Mucosa of gallbladder (tissue), 1 donor: ENCODE results near the gene EHD2. TPM values are rescaled to one million over a fixed set of nuclear protein-coding genes. Genes with fewer than 3 reads are reported as not detected.
A peak's percentile ranks its signal among the peaks of the same experiment; 100 is the strongest.
"Not testable (repeated sequence)": the region's sequence is repeated elsewhere in the genome, so short reads cannot be mapped to it uniquely, and the experiment has no call there.

Experiments used
- DNase-seq: peaks from one replicate; pipeline ENCODE4 v3.0.0-alpha.2; 2020; ENCODE audit warnings: low spot score
- total RNA-seq: library from RNA; stranded (reverse); gene quantifications from one replicate; pipeline ENCODE4 v1.2.1, GENCODE V29; 2021
- donor health status: DM: no; HTN: no; CAD: no.

The EHD2 gene, protein sequence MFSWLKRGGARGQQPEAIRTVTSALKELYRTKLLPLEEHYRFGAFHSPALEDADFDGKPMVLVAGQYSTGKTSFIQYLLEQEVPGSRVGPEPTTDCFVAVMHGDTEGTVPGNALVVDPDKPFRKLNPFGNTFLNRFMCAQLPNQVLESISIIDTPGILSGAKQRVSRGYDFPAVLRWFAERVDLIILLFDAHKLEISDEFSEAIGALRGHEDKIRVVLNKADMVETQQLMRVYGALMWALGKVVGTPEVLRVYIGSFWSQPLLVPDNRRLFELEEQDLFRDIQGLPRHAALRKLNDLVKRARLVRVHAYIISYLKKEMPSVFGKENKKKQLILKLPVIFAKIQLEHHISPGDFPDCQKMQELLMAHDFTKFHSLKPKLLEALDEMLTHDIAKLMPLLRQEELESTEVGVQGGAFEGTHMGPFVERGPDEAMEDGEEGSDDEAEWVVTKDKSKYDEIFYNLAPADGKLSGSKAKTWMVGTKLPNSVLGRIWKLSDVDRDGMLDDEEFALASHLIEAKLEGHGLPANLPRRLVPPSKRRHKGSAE
- 81.2 TPM for total RNA-seq

DNA sequence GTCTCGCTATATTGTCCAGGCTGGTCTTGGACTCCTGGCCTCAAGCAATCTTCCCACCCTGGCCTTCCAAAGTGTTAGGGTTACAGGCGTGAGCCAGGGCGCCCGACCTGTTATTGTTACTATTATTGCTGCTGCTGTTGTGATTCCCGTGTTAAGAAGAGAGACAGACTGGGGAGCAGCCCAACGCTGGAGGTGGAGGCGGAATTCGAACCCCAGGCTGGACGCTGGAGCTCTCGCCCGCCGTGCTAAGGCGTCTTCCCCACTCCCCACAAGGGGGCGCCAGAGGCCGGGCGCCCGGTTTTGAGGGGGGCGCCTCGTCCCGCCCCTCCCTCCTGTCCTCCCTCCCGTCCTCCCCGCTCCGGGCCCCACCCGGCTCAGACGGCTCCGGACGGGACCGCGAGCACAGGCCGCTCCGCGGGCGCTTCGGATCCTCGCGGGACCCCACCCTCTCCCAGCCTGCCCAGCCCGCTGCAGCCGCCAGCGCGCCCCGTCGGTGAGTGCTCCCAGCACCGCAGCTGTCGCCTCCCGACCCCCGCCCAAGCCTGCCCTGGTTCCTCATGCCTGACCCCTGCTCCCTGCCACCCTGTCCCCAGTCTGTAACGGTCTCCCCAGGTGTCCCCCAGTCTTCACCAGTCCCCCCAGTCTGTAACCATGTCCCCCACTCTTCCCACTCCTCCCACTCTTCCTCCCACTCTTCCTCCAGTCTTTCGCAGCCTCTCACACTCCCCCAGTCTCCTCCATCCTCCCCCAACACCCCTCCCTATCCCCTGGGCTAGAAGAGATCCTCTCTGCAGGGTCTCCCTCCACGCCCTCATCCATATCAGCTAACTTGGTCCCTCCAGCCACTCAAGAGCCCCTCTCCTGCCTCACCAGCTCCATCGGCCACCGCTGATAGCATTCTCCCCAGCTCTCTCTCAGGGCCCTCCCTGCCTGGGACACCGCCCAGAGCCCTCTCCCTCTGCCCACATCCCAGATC lies at the start of gene EHD2:
EHD2 (plus strand) TSS at position 377 of the 976 bp plus-strand sequence. CDS start 3,191 bp downstream, outside the sequence.
- DNase-seq = peak; percentile 55

DNA sequence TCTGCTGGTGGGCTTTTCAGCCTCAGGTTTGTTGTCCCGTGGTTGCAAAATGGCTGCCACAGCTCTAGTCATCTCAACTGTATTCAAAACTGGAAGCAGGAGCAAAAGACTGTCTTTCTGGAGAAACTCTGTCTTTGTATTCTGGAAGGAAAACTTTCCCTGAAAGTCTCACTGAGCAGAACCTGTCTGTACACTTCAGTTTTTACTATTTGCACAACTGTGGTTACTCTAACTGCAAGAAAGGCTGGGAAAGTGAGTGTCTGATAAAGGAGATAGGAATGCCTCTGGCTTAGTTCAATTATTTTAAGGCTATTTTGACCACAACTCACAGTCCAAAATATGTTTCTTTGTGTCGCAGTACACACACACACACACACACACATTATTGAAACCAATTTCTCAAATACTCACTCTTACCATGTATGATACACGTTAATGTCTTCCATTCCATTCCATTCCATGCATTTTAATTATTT lies 49.7 kb upstream of the EHD2 start:
- no peak for DNase-seq

DNA sequence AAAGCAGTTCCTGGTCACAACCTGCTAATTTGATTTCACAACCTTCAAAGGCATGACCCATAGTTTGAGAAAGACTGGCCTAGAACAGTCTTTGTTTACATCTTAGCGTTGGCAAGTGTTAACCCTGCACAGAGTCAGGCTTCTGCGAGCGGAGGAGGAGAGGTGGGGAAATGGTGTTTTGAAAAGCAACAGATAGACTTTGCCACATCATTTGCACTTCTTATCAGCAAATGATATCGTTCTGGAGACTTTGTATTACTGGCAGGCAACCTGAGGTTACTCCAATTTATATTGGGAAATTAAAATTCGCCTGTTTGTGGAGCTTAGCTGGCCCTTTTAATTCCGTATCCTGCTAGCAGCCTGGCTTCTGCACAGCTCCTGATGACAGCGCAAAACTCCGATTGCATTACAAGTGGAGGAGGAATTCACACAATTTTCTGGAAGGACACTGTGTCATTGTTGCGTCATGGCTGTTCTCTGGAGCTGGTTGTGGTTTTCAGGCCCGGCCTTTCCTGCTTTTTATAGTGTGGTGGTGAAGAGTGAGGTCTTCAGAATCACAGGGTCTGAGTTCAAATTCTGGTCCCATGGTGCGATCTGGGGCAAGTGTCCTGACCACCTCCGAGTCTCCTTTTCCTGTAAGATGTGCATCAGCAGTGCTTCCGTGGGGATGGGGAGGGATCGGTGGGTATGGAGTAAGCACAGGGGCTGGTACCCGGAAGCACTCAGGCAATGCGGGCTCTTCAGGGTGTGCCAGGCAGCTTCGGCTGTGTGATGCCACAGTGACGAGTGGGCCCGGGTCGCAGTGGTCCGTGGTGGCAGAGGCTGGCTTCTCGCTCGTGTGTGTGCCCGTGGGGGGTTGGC lies 49.1 kb upstream of the EHD2 start:
- DNase-seq = peak; percentile 86

DNA sequence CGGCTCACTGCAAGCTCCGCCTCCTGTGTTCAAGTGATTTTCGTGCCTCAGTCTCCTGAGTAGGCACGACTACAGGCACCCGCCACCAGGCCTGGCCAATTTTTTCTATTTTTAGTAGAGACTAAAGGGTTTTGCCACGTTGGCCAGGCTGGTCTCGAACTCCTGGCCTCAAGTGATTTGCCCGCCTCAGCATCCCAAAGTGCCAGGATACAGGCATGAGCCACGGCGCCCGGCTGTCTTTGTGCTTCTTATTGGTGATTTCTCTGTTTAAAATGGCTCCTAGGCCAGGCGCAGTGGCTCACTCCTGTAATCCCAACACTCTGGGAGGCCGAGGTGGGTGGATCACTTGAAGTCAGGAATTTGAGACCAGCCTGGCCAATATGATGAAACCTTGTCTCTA lies 44.7 kb upstream of the EHD2 start:
- not testable (repeated sequence) for DNase-seq

DNA sequence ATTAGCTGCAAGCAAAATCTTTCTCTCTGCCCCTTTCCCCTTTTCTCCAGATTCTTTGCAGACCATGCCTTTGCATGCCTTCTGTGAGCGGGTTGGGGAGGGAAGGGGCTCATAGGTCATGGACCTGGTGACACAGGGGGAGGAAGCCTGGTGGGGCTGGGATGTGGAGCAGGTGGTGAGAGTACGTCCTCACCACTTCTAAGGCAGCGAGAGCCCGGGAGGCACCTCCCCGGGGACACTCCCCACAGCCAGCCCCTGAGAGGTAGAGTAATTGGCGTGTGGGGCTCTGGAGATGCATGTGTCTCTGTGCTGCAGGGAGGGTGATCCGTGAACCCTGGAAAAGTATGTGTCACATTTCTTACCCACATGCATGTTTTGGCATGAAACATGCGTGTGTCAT lies 42.5 kb upstream of the EHD2 start:
- DNase-seq = no peak

DNA sequence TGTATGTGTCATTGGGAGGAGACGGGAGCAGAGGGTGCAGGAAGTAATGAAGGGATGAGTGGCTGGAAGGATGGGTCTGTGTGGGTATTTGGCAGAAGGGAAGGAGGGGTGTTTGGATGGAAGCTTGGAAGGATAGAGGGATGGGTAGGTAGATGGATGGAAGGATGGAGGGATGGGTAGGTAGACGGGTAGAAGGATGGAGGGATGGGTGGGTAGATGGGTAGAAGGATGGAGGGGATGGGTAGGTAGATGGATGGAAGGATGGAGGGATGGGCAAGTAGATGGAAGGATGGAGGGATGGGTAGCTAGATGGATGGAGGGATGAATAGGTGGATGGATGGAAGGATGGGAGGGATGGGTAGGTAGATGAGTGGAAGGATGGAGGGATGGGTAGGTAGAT lies 41.7 kb upstream of the EHD2 start:
- no peak for DNase-seq

DNA sequence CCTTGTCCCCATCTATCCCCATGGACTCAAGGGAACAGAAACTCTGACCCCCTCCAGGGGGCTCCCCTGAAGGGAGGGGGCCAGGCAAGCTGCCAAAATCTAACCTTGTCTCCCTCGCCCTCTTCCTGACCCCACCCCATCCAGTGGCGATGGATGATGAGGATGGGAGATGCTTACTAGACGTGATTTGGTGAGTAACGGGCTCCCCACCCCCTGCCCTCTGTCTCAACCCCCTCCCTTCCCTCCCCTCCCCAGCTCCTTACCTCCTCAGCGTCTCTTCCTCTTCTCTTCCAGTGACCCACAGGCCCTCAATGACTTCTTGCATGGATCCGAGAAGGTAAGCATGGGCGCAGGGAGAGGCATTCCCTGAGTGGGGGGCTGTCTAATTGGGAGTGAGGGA lies 39.8 kb upstream of the EHD2 start:
- no peak for DNase-seq

DNA sequence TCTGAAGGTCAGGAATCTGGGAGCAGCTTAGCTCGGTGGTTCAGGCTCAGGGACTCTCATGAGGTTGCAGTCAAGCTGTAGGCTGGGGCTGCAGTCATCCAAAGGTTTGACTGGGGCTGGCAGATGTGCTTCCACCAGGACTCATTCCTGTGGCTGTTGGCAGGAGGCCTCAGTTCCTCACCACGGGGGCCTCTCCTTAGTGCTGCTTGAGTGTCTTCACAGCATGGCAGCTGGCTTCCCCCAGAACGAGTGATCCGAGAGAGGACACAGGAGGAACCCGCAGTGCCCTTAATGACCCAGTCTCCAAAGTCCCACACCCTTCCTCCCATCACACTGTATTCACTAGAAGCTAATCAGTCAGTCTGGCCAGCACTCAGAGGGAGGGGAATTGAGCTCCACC lies 38.7 kb upstream of the EHD2 start:
- DNase-seq = no peak

DNA sequence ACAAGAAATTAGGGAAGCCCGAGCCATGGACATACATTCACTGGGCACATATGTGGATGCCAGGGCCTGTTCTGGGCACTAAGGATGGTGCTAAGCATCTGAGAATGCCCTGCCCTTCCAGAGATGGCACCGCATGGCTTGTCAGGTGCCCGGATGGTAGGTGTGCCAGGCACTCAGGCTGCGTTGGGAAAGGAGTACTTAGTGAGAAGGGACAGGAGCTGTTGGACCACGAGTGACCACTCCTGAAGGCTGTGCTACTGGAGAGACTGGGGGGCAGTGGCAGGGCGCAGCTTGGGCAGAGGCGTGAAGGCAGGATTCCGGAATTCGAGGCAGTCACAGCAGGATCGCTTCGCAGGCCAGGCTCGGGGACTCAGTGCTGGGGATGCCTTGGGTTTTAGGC lies 38.0 kb upstream of the EHD2 start:
- no peak for DNase-seq

DNA sequence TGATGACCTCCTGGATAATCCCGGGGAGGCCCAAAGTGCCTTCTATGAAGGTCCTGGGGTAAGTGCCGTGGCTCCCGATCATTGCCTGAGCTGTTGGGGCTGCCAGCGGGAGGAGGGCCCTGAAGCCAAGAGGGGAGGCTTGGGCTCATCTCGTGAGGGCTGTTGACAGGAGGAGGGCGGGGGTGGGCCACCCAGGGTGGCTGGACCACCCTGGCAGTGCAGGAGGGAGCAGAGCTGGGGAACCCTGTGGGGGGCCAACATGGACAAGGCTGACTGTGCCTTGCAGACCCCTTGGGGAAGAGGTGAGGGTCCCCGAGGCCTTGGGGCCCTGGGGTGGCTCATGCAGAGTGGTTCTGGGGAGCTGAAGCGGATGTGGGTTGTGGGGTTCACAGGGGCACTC lies 37.4 kb upstream of the EHD2 start:
- DNase-seq = no peak

DNA sequence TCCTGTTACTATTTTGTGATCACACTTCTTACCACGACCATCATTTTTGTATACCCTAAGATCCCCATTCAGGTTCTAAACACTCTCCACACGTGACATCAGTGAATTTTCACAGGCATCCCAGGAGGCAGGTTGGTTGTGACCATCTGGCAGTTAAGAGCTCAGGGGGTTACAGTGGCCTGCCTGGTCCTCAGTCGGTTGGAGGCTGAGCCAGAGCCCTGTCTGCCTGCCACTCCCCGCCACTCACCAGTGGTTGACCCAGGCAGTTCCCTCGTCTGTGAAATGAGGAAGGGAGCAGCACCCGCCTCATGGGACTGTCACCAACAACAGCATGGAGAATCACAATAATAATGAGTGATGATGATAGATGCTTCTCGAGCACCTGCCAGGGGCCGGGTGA lies 36.4 kb upstream of the EHD2 start:
- DNase-seq = no peak

DNA sequence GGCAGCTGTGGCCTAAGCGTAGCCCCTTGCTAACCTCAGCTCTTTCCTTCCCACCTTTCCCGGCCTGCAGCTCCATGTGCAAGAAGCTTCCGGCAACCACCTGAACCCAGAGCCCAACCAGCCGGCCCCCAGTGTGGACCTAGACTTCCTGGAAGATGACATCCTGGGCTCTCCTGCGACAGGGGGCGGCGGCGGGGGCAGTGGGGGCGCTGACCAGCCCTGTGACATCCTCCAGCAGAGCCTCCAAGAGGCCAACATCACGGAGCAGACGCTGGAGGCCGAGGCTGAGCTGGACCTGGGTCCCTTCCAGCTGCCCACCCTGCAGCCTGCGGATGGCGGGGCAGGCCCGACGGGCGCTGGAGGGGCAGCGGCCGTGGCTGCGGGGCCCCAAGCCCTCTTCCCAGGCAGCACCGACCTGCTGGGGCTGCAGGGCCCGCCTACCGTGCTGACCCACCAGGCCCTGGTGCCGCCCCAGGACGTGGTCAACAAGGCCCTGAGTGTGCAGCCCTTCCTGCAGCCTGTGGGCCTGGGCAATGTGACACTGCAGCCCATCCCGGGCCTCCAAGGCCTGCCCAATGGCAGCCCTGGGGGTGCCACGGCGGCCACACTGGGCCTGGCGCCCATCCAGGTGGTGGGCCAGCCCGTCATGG lies 33.8 kb upstream of the EHD2 start:
- DNase-seq = no peak

DNA sequence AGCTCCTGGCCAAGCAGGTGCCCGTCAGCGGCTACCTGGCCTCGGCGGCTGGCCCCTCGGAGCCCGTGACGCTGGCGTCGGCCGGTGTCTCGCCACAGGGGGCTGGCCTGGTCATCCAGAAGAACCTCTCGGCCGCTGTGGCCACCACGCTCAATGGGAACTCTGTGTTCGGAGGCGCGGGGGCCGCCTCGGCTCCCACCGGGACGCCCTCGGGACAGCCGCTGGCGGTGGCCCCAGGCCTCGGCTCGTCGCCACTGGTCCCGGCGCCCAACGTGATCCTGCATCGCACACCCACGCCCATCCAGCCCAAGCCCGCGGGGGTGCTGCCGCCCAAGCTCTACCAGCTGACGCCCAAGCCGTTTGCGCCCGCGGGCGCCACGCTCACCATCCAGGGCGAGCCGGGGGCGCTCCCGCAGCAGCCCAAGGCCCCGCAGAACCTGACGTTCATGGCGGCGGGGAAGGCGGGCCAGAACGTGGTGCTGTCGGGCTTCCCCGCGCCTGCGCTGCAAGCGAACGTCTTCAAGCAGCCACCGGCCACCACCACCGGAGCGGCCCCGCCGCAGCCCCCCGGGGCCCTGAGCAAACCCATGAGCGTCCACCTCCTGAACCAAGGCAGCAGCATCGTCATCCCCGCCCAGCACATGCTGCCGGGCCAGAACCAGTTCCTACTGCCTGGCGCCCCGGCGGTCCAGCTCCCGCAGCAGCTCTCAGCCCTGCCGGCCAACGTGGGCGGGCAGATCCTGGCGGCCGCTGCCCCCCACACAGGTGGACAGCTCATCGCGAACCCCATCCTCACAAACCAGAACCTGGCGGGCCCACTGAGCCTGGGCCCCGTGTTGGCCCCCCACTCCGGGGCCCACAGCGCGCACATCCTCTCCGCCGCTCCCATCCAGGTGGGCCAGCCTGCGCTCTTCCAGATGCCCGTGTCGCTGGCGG lies 33.0 kb upstream of the EHD2 start:
- DNase-seq = no peak

DNA sequence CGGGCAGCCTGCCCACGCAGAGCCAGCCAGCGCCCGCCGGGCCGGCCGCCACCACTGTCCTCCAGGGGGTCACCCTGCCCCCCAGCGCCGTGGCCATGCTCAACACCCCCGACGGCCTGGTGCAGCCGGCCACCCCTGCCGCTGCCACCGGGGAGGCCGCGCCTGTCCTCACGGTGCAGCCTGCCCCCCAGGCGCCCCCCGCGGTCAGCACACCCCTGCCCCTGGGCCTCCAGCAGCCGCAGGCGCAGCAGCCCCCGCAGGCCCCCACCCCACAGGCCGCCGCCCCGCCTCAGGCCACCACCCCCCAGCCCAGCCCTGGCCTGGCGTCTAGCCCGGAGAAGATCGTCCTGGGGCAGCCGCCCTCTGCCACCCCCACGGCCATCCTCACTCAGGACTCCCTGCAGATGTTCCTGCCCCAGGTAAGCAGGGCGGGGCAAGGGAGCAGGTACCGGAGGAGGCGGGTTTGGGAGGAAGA lies 32.3 kb upstream of the EHD2 start:
- DNase-seq = no peak

DNA sequence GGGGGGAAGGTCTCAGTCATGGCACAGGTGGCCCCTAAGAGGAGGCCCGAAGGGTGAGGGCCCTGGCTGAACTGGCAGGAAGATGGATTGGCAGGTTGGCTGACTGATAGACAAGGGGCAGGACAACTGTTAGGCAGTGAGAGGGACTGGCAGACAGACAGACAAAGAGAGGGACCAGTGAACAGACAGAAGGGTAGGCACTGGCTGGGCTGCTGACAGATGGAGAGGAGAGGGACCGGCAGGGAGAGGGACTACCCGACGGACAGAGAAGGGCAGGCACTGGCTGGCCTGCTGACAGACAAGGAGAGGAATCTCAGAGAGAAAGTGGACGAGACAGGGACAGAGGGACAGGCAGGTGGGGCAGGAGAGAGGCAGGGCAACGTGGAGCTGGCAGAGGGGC lies 31.8 kb upstream of the EHD2 start:
- DNase-seq = no peak

DNA sequence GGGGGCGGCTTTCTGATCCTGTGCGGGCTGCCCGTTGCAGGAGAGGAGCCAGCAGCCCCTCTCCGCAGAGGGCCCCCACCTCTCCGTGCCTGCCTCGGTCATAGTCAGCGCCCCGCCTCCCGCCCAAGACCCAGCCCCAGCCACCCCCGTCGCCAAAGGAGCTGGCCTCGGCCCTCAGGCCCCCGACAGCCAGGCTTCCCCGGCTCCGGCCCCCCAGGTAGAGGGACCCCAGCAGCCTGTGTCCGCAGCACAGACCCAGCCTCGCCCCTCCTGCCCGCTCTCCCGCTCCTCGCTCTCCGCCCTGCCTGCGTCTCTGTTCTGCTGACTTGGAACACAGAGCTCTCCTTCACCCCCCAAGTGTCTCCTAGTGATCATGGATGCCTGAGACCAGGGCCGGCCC lies 31.3 kb upstream of the EHD2 start:
- DNase-seq = no peak

DNA sequence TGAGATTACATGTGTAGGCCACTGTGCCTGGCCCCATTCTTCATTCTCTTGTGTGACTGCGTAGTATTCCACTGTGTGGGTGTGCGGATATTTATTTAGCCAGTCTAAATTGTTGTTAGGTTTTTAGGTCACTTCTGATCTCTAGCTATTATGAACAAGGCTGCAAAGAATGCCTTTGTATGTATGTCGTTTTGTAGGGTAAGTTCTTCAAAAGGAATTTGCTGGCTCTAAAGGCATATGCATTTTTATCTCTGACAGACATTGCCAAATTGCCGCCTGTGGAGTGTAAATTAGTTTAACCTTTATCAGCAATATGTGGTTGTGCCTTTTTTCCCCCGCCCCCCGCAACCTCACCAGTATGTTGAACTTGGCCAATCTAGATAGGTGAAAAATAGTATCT lies 30.3 kb upstream of the EHD2 start:
- DNase-seq = no peak

DNA sequence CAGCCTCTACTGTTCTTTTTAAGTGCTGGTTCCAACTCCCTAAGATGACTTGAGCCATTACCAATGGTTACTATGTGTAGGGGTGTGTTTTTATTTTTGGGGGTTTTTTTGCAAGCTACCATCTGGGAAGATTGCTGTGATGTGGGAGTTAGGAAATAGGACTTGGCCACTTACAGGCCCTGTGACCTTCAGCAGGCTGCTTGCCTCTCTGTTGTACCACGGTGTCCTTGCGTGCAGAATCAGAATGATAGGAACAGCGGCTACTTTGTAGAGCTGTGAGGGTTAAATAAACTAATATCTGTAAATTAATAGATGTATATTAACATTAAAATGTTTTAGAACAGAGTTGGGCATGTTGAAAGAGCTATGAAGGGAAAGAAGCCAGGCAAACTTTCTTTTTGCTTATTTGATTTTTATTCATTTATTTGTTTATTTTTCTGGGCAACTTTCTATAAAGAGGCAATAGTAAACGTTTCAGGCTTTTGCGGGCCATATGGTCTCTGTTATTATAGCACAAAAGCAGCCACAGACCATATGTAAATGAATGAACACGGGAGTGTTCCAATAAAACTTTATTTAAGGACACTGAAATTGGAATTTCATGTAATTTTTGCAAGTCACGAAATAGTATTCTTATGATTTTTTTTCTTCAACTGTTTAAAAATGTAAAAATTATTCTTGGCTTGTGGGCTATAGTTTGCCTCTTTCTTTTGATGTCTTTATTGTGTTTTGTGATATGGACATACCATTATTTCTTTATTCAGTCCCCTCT lies 26.4 kb upstream of the EHD2 start:
- DNase-seq = no peak

DNA sequence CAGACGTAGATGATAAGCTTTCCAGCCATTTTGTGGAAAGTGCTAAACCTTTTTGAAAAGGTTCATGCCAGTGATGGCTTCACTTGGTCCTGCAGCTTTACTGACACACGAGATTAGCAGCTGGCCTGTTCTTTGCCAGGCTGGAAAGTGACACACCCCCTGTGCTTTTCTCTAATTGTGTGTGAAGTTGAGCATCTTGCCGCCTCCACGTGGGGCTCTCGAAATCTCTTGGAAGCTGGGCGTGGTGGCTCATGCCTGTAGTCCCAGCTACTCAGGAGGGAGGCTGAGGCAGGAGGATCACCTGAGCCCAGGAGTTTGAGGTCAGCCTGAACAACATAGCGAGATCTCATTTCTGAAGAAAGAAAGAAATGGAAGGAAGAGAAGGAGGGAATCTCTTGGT lies 25.3 kb upstream of the EHD2 start:
- no peak for DNase-seq
